Activated naive CD4-positive, alpha-beta T cell treated with anti-CD3 and anti-CD28 coated beads, Interleukin-2, amount 50 U/mL, for 72 hours (primary cell): Measurements from ENCODE around the gene AMZ1. TPM values are rescaled to one million over a fixed set of nuclear protein-coding genes. Genes with fewer than 3 reads are reported as not detected.

Experiments
- ATAC-seq, 2 donors: fragments of 150-1000 bp; cut with Tn5 transposase; 2 replicates each; pipeline ENCODE4 v1.10.0; 2021; ENCODE audit warnings: mild to moderate bottlenecking in 2 of 2, moderate library complexity in 2 of 2
- DNase-seq, 2 donors: peaks; one replicate each; pipeline ENCODE4 v3.0.0; 2021 to 2022; ENCODE audit warnings: low spot score in 2 of 2
- H3K27ac Mint-ChIP-seq, 2 donors: one replicate each; pipeline ENCODE4 v1.8.0; 2022; ENCODE audit warnings: mild to moderate bottlenecking in 2 of 2, mixed read lengths in 2 of 2
- H3K36me3 Mint-ChIP-seq, 2 donors: one replicate each; pipeline ENCODE4 v1.8.0; 2022; ENCODE audit warnings: mixed read lengths in 2 of 2
- H3K9me3 Mint-ChIP-seq, 2 donors: one replicate each; pipeline ENCODE4 v1.8.0; 2022; ENCODE audit warnings: mixed read lengths in 2 of 2
- total RNA-seq, 2 donors: library from RNA; stranded (reverse); gene quantifications; one replicate each; pipeline ENCODE4 v1.2.3, GENCODE V29; 2022

Gene AMZ1, protein sequence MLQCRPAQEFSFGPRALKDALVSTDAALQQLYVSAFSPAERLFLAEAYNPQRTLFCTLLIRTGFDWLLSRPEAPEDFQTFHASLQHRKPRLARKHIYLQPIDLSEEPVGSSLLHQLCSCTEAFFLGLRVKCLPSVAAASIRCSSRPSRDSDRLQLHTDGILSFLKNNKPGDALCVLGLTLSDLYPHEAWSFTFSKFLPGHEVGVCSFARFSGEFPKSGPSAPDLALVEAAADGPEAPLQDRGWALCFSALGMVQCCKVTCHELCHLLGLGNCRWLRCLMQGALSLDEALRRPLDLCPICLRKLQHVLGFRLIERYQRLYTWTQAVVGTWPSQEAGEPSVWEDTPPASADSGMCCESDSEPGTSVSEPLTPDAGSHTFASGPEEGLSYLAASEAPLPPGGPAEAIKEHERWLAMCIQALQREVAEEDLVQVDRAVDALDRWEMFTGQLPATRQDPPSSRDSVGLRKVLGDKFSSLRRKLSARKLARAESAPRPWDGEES
- under 1 TPM; 0.06 to 0.14 TPM for total RNA-seq

DNA sequence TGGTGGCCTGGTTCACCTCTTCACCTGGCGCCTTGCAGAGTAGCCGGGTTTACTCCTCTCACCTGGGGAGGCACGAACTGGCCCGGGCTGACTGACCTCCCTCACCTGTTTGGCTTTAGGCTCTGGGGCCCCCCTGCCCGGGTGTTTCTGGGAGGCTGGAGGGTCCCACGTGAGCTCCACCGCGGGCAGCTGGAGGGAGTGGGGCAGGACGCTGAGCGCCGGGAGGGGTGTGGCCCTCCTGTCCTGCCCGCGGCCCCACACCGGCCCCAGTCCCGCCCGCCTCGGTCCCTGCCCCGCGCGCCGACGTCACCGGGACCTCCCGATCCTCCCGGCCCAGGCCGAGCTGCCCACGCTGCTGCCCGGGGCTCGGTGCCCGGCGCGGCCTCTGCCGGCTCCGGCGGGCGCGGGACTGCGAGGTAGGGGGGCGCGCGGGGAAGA is at the start of gene AMZ1:
TSS of gene AMZ1 (plus strand) at position 322 of the 438 bp plus-strand sequence. CDS start 12,250 bp downstream, outside the sequence.
- no peaks in the 10 kb centered on the region for H3K9me3 Mint-ChIP-seq
- ATAC-seq (no peak), DNase-seq (no peak)
- no peaks in the 10 kb centered on the region for H3K36me3 Mint-ChIP-seq
- H3K27ac Mint-ChIP-seq = no peak within 1 kb of the TSS

DNA sequence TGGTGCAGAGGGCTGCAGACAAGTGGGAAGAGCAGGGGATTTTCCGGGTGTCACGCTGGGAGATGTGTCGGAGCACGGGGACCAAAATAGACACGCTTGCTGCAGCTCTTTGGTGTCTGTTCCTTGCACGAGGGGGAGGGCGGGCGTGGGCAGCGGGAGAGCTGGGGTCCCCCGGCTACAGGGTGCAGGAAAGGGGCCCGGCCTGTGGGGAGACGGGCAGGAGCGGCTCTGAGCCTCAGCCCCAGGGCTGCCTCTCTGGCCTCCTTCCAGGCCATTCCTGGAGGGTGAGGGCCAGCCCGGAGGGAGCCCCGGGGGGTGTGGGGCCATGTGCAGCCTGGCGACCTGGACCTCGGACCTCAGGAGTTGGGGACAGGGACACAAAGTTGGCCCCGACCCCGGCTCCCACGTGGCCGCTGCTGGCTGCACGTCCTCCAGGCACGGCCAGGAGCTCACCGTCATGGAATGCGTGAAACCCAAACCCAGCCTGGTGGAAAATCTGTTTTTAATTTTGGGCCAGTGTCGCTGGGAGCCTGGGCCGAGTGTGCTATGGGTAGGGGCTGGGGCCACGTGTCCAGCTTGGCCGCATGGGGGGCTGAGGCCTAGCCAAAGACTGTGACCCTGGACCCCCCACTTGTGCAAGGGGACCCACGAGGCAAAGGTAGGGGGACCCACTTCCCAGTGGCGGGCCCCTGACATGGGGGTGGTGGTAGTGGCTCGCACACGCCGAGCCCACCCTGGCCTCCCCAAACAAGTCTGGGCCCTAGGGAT is 49.6 kb upstream of the AMZ1 start:
- no peak for ATAC-seq
- H3K27ac Mint-ChIP-seq = no peak overlapping the region
- H3K9me3 Mint-ChIP-seq = no peaks in the 10 kb centered on the region
- DNase-seq = no peak
- no peaks in the 10 kb centered on the region for H3K36me3 Mint-ChIP-seq

DNA sequence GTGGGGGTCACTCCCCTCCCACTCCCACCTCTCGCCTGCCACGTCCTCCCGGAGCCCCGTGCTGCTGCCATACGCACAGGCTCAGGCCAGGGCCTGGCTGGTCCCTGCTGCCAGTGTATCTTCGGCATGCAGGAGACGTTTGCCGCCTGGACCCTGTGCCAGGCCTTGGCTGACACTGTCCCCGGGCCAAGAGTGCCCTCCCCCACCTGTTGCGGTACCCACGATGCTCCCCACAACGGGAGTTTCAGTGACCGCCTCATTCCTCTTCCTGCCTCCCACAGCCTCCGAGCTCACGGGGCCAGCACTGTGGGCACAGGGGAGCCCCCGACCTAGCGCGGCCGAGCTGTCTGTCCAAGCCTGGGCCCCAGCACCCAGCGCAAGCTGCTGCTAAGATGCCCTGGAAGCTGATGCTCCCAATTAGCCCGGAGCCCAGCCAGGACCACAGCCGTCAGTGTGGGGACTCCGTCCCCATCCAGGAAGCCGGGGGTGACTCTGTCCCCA is 48.8 kb upstream of the AMZ1 start:
- H3K9me3 Mint-ChIP-seq = no peaks in the 10 kb centered on the region
- no peaks in the 10 kb centered on the region for H3K36me3 Mint-ChIP-seq
- no peak for ATAC-seq
- H3K27ac Mint-ChIP-seq = no peak overlapping the region
- DNase-seq = no peak

DNA sequence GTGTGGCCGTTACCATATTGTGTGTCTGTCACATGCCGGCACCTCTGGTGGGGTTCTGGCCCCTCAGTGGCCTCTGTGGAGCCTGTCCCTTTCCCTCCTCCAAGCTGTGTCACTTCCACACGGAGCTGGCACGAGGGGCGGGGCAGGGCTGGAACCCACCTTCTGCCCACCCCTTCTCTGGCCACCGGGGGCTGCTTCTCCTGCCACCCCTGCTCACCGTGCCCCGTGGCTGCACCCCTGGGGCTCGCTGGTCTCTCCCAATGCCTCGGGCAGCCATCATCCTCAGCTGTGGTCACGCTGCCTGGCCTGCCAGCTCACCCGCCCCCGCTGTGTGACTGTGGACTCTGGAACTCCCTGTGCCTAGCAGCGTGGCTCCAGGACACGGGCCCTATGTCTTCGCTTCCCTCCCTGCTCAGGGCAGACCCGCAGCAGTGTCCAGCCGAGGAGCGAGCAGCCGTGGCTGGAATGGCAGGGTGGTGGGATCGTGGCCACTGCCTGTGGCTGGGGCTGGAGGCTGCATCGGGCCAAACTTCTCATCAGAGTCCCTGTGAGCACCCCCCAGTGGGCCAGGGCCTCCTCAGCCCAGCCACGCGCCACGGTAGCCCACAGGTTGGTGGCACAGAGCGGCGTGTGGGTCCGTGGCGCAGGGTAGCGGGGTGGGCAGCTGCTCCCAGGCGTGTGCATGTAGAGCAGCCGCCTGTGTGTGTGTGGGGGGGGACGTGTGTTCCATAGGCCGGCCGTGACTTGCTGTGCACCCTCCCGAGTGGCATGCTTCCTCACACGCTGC is 48.1 kb upstream of the AMZ1 start:
- no peak for DNase-seq
- Mint-ChIP-seq H3K27ac (no peak overlapping the region), H3K9me3 (no peaks in the 10 kb centered on the region), H3K36me3 (no peaks in the 10 kb centered on the region)
- ATAC-seq = no peak

DNA sequence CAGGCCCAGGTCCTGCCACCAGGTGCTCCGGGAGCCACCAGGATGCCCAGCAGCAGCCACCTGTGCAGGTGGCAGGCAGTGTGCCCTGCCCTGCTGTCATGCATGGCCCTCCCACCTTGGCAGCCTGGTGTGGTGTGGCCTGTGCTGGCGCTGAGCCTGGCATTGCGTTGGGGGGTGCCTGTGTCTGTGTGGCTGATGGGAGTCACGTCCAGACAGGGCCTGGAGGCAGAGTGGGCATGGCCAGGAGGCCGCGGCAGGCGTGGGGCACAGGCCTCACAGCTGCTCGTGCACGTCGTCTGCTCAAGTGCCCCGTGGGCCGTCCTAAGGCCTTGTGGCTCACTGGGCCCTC is 47.5 kb upstream of the AMZ1 start:
- Mint-ChIP-seq H3K36me3 (no peaks in the 10 kb centered on the region), H3K9me3 (no peaks in the 10 kb centered on the region), H3K27ac (no peak overlapping the region)
- DNase-seq (no peak), ATAC-seq (no peak)

DNA sequence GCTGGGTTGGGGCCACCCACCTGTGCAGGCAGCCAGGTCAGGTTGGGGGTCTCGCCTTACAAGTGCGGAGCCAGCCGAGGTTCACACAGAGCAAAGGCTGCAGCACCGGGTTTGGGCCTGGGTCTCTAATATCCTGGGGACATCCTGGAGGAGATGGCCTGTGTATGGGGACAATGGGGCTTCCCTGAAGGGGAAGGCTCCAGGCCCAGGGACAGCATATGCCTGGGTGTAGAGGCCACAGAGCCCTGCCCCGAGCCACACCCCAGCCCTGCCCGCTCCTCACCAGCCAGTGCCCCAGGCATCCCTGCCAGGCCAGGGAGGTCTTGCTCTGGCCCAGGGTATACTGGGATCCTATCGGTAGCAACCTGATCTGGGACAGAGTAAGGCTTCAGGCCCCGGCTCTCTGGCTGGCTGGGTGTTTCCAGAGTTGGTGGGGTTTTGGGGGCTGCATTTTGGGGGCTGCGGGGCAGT is 47.1 kb upstream of the AMZ1 start:
- ATAC-seq (no peak), DNase-seq (no peak)
- H3K27ac Mint-ChIP-seq = no peak overlapping the region
- no peaks in the 10 kb centered on the region for H3K9me3 Mint-ChIP-seq
- H3K36me3 Mint-ChIP-seq = no peaks in the 10 kb centered on the region

DNA sequence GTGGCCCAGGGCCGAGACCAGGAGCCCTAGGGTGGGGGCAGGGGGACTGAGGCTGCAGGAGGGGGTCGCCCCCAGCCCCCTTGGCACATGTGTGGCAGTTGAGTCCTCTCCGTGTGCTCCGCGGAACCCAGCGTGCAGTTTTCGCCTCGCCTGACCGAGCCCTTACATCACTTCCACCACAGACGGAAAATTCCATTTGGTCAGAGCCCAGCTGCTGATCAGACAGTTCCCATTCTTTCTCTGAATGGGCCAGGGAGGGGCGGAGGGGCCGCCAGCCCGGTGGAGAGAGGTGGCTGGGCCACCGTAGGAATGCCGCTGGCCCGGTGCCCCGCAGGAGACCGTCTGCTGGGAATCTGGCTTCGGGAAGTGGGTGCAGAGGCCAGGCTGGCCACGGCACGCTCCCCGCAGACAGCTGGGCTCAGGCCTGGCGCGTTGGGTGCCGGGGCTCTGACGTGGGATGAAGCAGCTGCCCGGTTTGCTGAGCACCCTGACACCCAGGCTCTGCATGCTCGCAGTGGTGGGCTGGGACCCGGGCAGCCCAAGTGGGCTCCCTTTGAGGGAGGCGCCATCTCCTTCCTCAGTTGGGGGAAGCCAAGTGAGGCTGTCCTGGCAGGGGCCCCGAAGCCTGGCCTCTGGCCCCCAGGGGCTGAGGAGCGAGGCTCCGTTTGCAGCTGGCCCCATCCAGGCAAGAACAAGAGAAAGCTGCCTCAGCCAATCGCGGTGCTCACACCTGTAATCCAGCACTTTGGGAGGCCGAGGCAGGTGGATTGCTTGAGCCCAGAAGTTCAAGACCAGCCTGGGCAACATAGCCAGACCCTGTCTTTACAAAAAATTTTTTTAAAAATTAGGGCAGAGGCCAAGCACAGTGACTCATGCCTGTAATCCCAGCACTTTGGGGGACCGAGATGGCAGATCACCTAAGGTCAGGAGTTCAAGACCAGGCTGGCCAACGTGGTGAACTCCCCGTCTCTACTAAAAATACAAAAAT is 46.3 kb upstream of the AMZ1 start:
- no peaks in the 10 kb centered on the region for H3K9me3 Mint-ChIP-seq
- no peak overlapping the region for H3K27ac Mint-ChIP-seq
- no peaks in the 10 kb centered on the region for H3K36me3 Mint-ChIP-seq
- no peak for ATAC-seq
- DNase-seq = no peak

DNA sequence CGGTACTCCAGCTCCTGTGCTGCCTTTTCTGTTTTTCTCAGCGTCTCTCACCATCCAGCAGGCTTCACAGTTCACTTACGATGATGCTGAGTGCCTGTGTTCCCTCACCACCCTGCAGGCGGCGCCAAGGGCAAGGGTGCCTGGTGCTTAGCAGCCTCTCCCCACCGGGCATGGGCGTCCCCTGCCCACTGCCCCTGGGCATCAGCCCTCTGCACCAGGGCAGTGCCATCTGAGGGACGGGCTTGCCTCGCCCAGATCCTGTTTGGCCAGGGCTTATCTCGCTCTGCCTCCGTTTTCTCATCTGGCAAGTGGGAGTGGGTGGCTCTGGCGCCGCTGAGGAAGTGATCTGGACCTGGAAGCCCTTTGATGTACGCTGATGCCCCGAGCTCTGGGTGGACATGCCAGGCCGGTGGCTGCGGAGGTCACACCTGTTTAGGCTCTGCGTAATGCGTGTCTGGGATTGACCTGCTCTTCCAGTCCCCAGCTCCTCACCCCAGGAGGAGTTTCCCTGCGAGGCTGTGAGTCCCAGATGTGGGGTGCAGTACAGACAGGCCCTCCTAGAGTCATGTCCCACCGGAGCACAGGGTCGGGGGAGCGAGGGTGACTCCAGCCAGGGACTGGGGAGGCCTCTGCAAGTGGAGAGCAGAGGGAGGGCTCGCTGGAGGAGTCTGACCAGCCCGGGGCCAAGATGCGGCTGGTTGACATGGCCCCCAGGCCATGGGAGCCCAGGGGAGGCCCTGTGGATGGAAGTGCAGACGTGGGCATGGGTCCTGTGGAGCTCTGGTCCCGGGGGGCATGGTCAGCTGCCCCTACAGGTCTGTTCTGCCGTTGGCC is 44.4 kb upstream of the AMZ1 start:
- Mint-ChIP-seq H3K27ac (no peak overlapping the region), H3K9me3 (no peaks in the 10 kb centered on the region), H3K36me3 (no peaks in the 10 kb centered on the region)
- DNase-seq (no peak), ATAC-seq (no peak)

DNA sequence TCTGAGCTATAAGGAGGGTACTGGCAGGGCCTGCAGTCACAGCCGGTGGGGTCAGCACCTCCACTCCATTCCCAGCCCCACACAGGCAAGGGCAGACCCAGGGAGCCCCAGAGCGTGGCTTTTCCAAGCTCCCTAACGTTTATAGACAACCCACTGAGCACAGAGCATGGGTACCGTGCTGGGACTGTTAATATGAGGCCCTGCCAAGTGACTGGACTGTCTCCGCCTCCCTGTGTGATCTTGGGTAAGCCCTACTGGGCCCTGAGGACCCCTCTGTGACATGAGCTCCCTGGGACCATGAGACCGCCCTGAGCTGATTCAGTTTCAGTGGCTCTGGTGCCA is 43.8 kb upstream of the AMZ1 start:
- no peaks in the 10 kb centered on the region for H3K36me3 Mint-ChIP-seq
- ATAC-seq (no peak), DNase-seq (no peak)
- peak overlapping the region; percentile 36 to 38 for H3K27ac Mint-ChIP-seq
- no peaks in the 10 kb centered on the region for H3K9me3 Mint-ChIP-seq

DNA sequence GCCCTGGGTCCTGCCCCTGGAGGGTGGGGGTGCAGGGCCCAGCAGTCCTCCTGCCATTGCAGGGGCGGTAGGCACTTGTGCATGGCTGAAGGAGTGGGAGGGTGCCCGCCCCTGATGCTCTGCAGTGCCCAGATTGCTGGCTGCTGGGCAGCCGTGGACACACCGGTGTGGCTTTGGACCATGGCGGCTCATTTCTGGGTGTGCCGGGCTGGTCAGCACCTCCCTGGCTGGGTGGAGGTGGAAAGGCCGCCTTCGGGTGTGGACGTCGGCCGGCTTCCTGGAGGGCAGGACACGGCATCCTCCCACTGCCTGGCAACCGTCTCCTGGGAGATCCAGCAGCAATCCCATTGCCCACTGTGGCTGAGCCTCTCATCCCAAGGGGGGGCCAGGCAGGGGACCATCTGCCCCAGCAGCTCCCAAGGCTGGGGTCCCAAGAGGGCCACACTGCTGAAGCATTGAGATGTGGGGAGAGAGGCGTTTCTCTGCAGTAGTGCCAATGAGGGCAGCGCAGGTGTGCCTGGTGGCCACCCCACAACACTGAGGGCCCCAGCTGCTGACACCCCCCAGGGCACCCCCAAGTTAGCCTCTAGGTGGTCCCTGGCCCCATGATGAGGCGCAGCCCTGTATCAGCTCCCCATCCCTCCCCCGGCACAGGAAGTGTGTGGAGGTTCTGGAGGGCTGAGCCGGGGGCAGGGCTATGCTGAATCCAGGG is 43.3 kb upstream of the AMZ1 start:
- Mint-ChIP-seq H3K9me3 (no peaks in the 10 kb centered on the region), H3K36me3 (no peaks in the 10 kb centered on the region), H3K27ac (peak overlapping the region; percentile 38 to 65)
- DNase-seq (no peak), ATAC-seq (peak; percentile 16 to 56)

DNA sequence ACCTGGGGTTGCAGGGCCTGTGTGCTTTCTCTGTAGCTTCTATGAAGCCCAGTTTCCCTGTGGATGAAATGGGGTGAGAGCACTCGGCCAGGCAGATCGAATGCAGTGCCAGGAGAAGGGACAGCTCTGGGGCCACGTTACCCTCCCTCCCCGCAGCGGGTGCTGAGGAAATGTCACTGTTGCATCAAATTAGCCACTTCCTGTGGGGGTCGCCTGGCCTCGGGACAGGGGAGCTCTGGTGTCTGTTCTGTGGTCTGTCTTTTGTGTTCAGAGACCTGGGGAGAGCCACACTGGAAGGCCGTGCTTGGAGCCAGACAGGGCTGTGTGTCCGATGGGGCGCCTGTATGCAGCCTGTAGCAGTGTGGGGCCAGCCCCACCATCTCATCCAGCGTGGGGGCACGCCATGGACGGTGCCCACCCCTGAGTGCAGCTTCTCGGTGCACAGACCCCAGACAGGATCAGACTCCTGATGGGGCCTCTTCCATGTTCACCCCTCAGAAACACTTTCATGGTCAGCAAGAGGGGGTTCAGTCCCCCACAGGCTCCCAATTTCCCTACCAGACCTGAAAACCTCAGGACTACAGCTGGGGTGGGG is 42.6 kb upstream of the AMZ1 start:
- Mint-ChIP-seq H3K9me3 (no peaks in the 10 kb centered on the region), H3K36me3 (no peaks in the 10 kb centered on the region), H3K27ac (peak overlapping the region; percentile 38 to 65)
- DNase-seq (no peak), ATAC-seq (peak; percentile 36 to 46)

DNA sequence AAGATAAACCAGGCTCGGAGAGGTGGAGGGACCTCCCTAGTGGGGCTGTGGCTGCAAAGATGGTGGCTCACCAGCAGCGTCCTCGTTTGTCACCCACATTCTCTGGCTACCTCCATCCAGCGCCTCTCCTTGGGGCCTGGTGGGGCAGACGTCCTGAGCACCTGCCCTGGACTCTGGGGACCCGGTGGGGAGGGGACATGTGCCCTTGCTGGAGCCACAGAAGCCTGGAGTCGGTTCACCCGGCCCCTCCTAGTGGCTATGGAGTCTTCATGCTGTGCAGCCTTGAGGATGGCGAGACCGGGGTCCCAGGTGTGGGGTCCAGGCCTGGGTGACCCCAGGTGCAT is 41.7 kb upstream of the AMZ1 start:
- no peak for ATAC-seq
- Mint-ChIP-seq H3K36me3 (no peaks in the 10 kb centered on the region), H3K9me3 (no peaks in the 10 kb centered on the region), H3K27ac (no peak overlapping the region)
- no peak for DNase-seq

DNA sequence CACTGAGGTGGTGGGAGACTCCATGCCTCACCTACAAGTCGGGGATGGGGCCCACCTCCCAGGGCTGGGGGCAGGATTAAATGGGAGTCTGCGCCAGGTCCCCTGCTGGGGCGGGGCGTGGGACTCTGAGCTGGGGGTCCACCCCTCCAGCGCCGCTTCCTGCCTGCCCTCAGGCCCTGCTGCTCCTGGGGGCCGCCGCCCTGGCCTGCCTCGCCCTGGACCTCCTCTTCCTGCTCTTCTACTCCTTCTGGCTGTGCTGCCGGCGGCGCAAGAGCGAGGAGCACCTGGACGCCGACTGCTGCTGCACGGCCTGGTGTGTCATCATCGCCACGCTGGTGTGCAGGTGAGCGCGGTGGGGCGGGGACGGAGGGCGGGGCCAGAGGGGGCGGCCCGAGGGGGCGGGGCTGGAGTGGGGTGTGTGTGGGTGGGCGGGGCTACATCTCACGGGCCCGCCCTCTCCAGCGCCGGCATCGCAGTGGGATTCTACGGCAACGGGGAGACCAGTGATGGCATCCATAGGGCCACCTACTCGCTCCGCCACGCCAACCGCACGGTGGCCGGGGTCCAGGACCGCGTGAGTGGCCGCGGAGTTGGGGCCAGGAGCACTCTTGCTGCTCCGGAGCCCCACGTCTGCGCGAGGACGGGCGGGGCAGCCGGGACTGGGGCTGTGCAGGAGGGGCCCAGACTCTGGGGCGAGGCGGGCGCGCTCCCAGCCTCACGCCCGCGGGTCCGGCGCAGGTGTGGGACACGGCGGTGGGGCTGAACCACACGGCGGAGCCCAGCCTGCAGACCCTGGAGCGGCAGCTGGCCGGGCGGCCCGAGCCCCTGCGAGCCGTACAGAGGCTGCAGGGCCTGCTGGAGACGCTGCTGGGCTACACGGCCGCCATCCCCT is 41.1 kb upstream of the AMZ1 start:
- ATAC-seq = no peak
- H3K36me3 Mint-ChIP-seq = no peaks in the 10 kb centered on the region
- DNase-seq = no peak
- no peak overlapping the region for H3K27ac Mint-ChIP-seq
- H3K9me3 Mint-ChIP-seq = no peaks in the 10 kb centered on the region
